Common myeloid progenitor, CD34-positive (primary cell): ENCODE measurements around the gene LDHD.

Source experiments
- CTCF ChIA-PET: fragments of 350-600 bp; sonication (Branson Sonifier 250); formaldehyde crosslinking; loops from one replicate; lab custom pipeline; 2021; ENCODE audit warnings: antibody characterized with exemption; lab: Charles Lee
- POLR2A ChIA-PET: fragments of 350-600 bp; sonication (Branson Sonifier 250); formaldehyde crosslinking; loops from one replicate; lab custom pipeline; 2021; ENCODE audit warnings: antibody characterized with exemption; lab: Charles Lee
- DNase-seq, 3 donors: peaks; one replicate each; pipeline versions ENCODE4 v3.0.0 to v3.0.0-alpha.2; 2013
- H3K27ac ChIP-seq, 2 experiments: 1 replicate in 1 of 2; 2 replicates in 1 of 2; pipeline ENCODE4 v1.7.0; 2013; ENCODE audit warnings: inconsistent platforms in 2 of 2, low read length in 2 of 2, mild to moderate bottlenecking in 2 of 2, low read depth in 1 of 2, moderate library complexity in 1 of 2; ENCODE audit not compliant: severe bottlenecking in 2 of 2, insufficient read depth in 1 of 2, poor library complexity in 1 of 2
- H3K27me3 ChIP-seq, 5 experiments: replicated peaks in 2 of 5; 1 replicate in 3 of 5; 2 replicates in 2 of 5; pipeline versions ENCODE4 v1.6.1 to v1.7.0; 2013; ENCODE audit warnings: low read length in 4 of 5, mild to moderate bottlenecking in 2 of 5, moderate library complexity in 2 of 5, inconsistent platforms in 1 of 5; ENCODE audit not compliant: insufficient read depth in 5 of 5, control insufficient read depth in 4 of 5
- H3K36me3 ChIP-seq, 4 experiments: 1 replicate in 2 of 4; 2 replicates in 2 of 4; pipeline versions ENCODE4 v1.6.1 to v1.7.0; 2013; ENCODE audit warnings: low read length in 3 of 4, control low read depth in 1 of 4, mild to moderate bottlenecking in 1 of 4; ENCODE audit not compliant: control insufficient read depth in 4 of 4, insufficient read depth in 4 of 4
- H3K4me1 ChIP-seq, 4 experiments: 1 replicate in 3 of 4; 2 replicates in 1 of 4; pipeline versions ENCODE4 v1.6.1 to v1.7.1; 2013; ENCODE audit warnings: low read length in 3 of 4, mild to moderate bottlenecking in 3 of 4, control low read depth in 1 of 4, inconsistent platforms in 1 of 4, moderate library complexity in 1 of 4; ENCODE audit not compliant: control insufficient read depth in 4 of 4, insufficient read depth in 4 of 4; ENCODE audit errors: control extremely low read depth in 1 of 4
- H3K4me3 ChIP-seq, 7 experiments: 1 replicate in 4 of 7; 2 replicates in 3 of 7; pipeline versions ENCODE4 v1.5.1 to v1.7.0; 2013; ENCODE audit warnings: mild to moderate bottlenecking in 7 of 7, low read length in 6 of 7, moderate library complexity in 6 of 7, inconsistent platforms in 2 of 7, low read depth in 2 of 7, control low read depth in 1 of 7; ENCODE audit not compliant: insufficient read depth in 4 of 7, control insufficient read depth in 1 of 7; ENCODE audit errors: extremely low read depth in 1 of 7
- H3K9me3 ChIP-seq, 5 experiments: 1 replicate in 4 of 5; 2 replicates in 1 of 5; pipeline versions ENCODE4 v1.6.1 to v1.7.1; 2013; ENCODE audit warnings: low read length in 4 of 5, mild to moderate bottlenecking in 2 of 5, inconsistent platforms in 1 of 5, low read depth in 1 of 5, moderate library complexity in 1 of 5; ENCODE audit not compliant: control insufficient read depth in 4 of 5, insufficient read depth in 2 of 5; ENCODE audit errors: control extremely low read depth in 1 of 5
- WGBS: methylation state at CpG from one replicate; pipeline ENCODE4 v1.1.5; 2013; ENCODE audit not compliant: insufficient coverage; 5-methylcytosine and 5-hydroxymethylcytosine counted together

Gene LDHD

GRCh38 chr16:75107505-75107904 is 9.1 kb downstream of the LDHD start:
- ChIA-PET CTCF (interaction anchor here (1.2 to 8.1 kb wide), 6 partner anchors 8 to 110 kb away, joined by 7 to 105 read pairs (median 74); partner anchors contain the start of gene ZNRF1), POLR2A (interaction anchor here (0.6 to 5.3 kb wide), 2 partner anchors 17 to 44 kb away, joined by 3 to 42 read pairs; no protein-coding TSS in a partner anchor)
- Histone ChIP-seq H3K4me3 (no peak overlapping the region), H3K27ac (peak overlapping the region; percentile 13 to 39), H3K9me3 (no peaks in the 10 kb centered on the region), H3K4me1 (peaks cover 12 to 92% (median 87%) of the 10 kb centered on the region in 4 experiments), H3K36me3 (peaks cover 0 to 42% (median 30%) of the 10 kb centered on the region in 4 experiments), H3K27me3 (no peaks in the 10 kb centered on the region)
- DNase-seq = no peak
- WGBS = 92% methylated on average over 9 of the region's 10 CpGs

- H3K4me3 ChIP-seq = no peak overlapping the region
- peaks cover 12 to 91% (median 84%) of the 10 kb centered on the region in 4 experiments for H3K4me1 ChIP-seq
- ChIA-PET CTCF (interaction anchor here (0.6 to 8.1 kb wide), 14 partner anchors 7 to 244 kb away, joined by 3 to 105 read pairs (median 4); partner anchors contain the start of gene ZNRF1), POLR2A (interaction anchor here (0.8 to 1.9 kb wide), 2 partner anchors 31 to 64 kb away, joined by 3 to 7 read pairs; no protein-coding TSS in a partner anchor)
- H3K27ac ChIP-seq = peak overlapping the region in 1 of 2 experiments; percentile 39
- 95% methylated on average over 18 of the region's 20 CpGs for WGBS
- H3K36me3 ChIP-seq = peaks cover 0 to 51% (median 36%) of the 10 kb centered on the region in 4 experiments
- no peaks in the 10 kb centered on the region for H3K9me3 ChIP-seq
- H3K27me3 ChIP-seq = no peaks in the 10 kb centered on the region
- DNase-seq = no peak
Measured at GRCh38 chr16:75106351-75107274, 10.0 kb downstream of the LDHD start.

GRCh38 chr16:75105306-75106061 is 11.1 kb downstream of the LDHD start:
- CTCF ChIA-PET = interaction anchor here (0.6 to 2.2 kb wide), 18 partner anchors 10 to 243 kb away, joined by 3 to 9 read pairs (median 4); partner anchors contain the start of gene ZNRF1
- Histone ChIP-seq H3K4me3 (peak overlapping the region in 2 of 7 experiments; percentile 20 to 24), H3K4me1 (peaks cover 12 to 90% (median 79%) of the 10 kb centered on the region in 4 experiments), H3K27me3 (no peaks in the 10 kb centered on the region), H3K9me3 (no peaks in the 10 kb centered on the region), H3K27ac (peak overlapping the region in 1 of 2 experiments; percentile 45), H3K36me3 (peaks cover 0 to 56% (median 38%) of the 10 kb centered on the region in 4 experiments)
- 31% methylated on average over 8 of the region's 10 CpGs for WGBS
- peak in 2 of 3 donors; percentile 58 to 61 for DNase-seq
- POLR2A ChIA-PET = interaction anchor here (0.8 to 1.9 kb wide), 2 partner anchors 30 to 63 kb away, joined by 3 to 7 read pairs; no protein-coding TSS in a partner anchor

GRCh38 chr16:75104836-75105235 is 11.7 kb downstream of the LDHD start:
- Histone ChIP-seq H3K9me3 (no peaks in the 10 kb centered on the region), H3K27me3 (no peaks in the 10 kb centered on the region), H3K36me3 (peaks cover 0 to 59% (median 38%) of the 10 kb centered on the region in 4 experiments), H3K27ac (peak overlapping the region in 1 of 2 experiments; percentile 45), H3K4me3 (no peak overlapping the region), H3K4me1 (peaks cover 9 to 90% (median 79%) of the 10 kb centered on the region in 4 experiments)
- 96% methylated on average over 10 of the region's 11 CpGs for WGBS
- CTCF ChIA-PET = interaction anchor here (1.1 to 2.2 kb wide), 12 partner anchors 17 to 110 kb away, joined by 3 to 9 read pairs (median 6); partner anchors contain the start of gene ZNRF1
- no peak for DNase-seq
- POLR2A ChIA-PET = interaction anchor here (1.9 kb wide), 1 partner anchor 30 kb away, joined by 7 read pairs; no protein-coding TSS in a partner anchor

GRCh38 chr16:75103994-75104393 is 12.6 kb downstream of the LDHD start:
- Histone ChIP-seq H3K27ac (no peak overlapping the region), H3K27me3 (no peaks in the 10 kb centered on the region), H3K36me3 (peaks cover 0 to 60% (median 38%) of the 10 kb centered on the region in 4 experiments), H3K9me3 (no peaks in the 10 kb centered on the region), H3K4me3 (no peak overlapping the region), H3K4me1 (peaks cover 10 to 90% (median 79%) of the 10 kb centered on the region in 4 experiments)
- CTCF ChIA-PET = interaction anchor here (1.0 to 2.2 kb wide), 5 partner anchors 12 to 106 kb away, joined by 3 to 6 read pairs (median 3); partner anchors contain the start of gene ZNRF1
- POLR2A ChIA-PET = no interaction called here
- DNase-seq = no peak
- WGBS = 100% methylated on average over 1 of the region's 5 CpGs

GRCh38 chr16:75102595-75102994 is 14.0 kb downstream of the LDHD start:
- no peaks in the 10 kb centered on the region for H3K9me3 ChIP-seq
- DNase-seq = no peak
- 95% methylated on average over 9 of the region's 9 CpGs for WGBS
- ChIA-PET POLR2A (no interaction called here), CTCF (interaction anchor here (0.5 to 7.8 kb wide), 4 partner anchors 8 to 31 kb away, joined by 4 to 88 read pairs (median 44); no protein-coding TSS in a partner anchor)
- peaks cover 10 to 90% (median 79%) of the 10 kb centered on the region in 4 experiments for H3K4me1 ChIP-seq
- H3K27me3 ChIP-seq = no peaks in the 10 kb centered on the region
- H3K4me3 ChIP-seq = no peak overlapping the region
- H3K36me3 ChIP-seq = peaks cover 0 to 63% (median 34%) of the 10 kb centered on the region in 4 experiments
- no peak overlapping the region for H3K27ac ChIP-seq
